GM04503 (cell line): Measurements from ENCODE around the gene MPP3.
A peak's percentile ranks its signal among the peaks of the same experiment; 100 is the strongest.
"Not testable (repeated sequence)": the region's sequence is repeated elsewhere in the genome, so short reads cannot be mapped to it uniquely, and the experiment has no call there.

Source experiments
- DNase-seq: peaks from one replicate; pipeline ENCODE4 v3.0.0-alpha.2; 2012; ENCODE audit warnings: low read depth

The MPP3 gene

GRCh38 chr17:43808076-43808475 is 24.9 kb downstream of the MPP3 start:
- no peak for DNase-seq

GRCh38 chr17:43805117-43805516 is 27.8 kb downstream of the MPP3 start:
- DNase-seq: no peak

- no peak for DNase-seq
Observed at GRCh38 chr17:43803758-43804157, 29.2 kb downstream of the MPP3 start.

- DNase-seq: no peak
Observed at GRCh38 chr17:43801844-43802243, 31.1 kb downstream of the MPP3 start.

GRCh38 chr17:43800736-43801135 is 32.2 kb downstream of the MPP3 start:
- DNase-seq: no peak

- no peak for DNase-seq
Observed at GRCh38 chr17:43799047-43799446, 33.9 kb downstream of the MPP3 start.

GRCh38 chr17:43798024-43798423 is 34.9 kb downstream of the MPP3 start:
- not testable (repeated sequence) for DNase-seq

GRCh38 chr17:43792668-43793067 is 40.3 kb downstream of the MPP3 start:
- not testable (repeated sequence) for DNase-seq

- DNase-seq: no peak
Observed at GRCh38 chr17:43791589-43791988, 41.4 kb downstream of the MPP3 start.

- DNase-seq: no peak
Observed at GRCh38 chr17:43790311-43790940, 42.5 kb downstream of the MPP3 start.

GRCh38 chr17:43789482-43789881 is 43.5 kb downstream of the MPP3 start:
- DNase-seq: no peak

- DNase-seq: no peak
Observed at GRCh38 chr17:43788540-43788939, 44.4 kb downstream of the MPP3 start.

- DNase-seq: no peak
Observed at GRCh38 chr17:43787728-43788127, 45.2 kb downstream of the MPP3 start.

- peak; percentile 85 for DNase-seq
Observed at GRCh38 chr17:43784628-43785101, 48.3 kb downstream of the MPP3 start.

GRCh38 chr17:43784068-43784467 is 48.9 kb downstream of the MPP3 start:
- DNase-seq: peak; percentile 73

- no peak for DNase-seq
Observed at GRCh38 chr17:43782913-43783680, 49.8 kb downstream of the MPP3 start.

- DNase-seq: no peak
Observed at GRCh38 chr17:43780135-43780534, 52.8 kb downstream of the MPP3 start, which contains the start of gene CFAP97D1. Gene CFAP97D1, plus strand, starts transcription at chr17:43780435. Its CDS starts 28 bp downstream, at chr17:43780463.

- no peak for DNase-seq
Observed at GRCh38 chr17:43779145-43780125, 53.5 kb downstream of the MPP3 start.

- DNase-seq: peak; percentile 57
Observed at GRCh38 chr17:43778337-43779144, 54.4 kb downstream of the MPP3 start, which contains the start of gene DUSP3. Gene DUSP3, minus strand, starts transcription at chr17:43778977. Its CDS starts 53 bp downstream, at chr17:43778924.

GRCh38 chr17:43774304-43775250 is 58.4 kb downstream of the MPP3 start:
- no peak for DNase-seq
